Measurements from ENCODE around the gene ICAM1. TPM values are rescaled to one million over a fixed set of nuclear protein-coding genes. Genes with fewer than 3 reads are reported as not detected.
A peak's percentile ranks its signal among the peaks of the same experiment; 100 is the strongest.

Gene ICAM1
- total and polyA plus RNA-seq, 2 of the 13 experiments (the other 11 are each of a cell fraction or from before 2014, with no cell fraction given): 37.9 to 98.4 TPM

DNA sequence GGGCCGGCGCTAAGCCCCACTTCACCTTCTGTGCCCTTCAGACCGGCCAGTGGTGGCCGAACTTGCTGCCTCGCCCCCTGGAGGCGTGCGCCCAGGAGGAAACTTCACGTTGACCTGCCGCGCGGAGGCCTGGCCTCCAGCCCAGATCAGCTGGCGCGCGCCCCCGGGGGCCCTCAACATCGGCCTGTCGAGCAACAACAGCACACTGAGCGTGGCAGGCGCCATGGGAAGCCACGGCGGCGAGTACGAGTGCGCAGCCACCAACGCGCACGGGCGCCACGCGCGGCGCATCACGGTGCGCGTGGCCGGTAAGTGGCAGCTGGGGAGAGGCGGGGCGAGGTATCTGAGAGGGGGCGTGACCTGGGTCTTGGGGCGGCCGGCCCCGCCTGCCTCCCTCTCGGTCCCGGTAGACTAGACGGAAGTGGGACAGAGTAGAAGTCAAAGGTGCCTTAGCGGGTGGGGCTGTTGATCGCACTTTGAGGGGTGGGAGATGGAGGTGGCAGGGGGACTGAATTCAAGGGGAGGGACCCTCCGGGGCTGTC, 24.5 kb downstream of the ICAM1 start (continued):
- no peak for TF ChIP-seq NFIB (CRISPR knock-in tag; IDR thresholded peaks at IDR 0.05; ENCODE audit: borderline replicate concordance)
- peak; percentile 48; the same call in 1 of the 2 replicates for TF ChIP-seq ZFY (CRISPR knock-in tag; IDR thresholded peaks at IDR 0.05)
- no peak for TF ChIP-seq FOXA1 (IDR thresholded peaks at IDR 0.05)
- TF ChIP-seq FOXA1 (CRISPR knock-in tag; IDR thresholded peaks at IDR 0.05): no peak
- no peak for TF ChIP-seq NFE2 (CRISPR knock-in tag; IDR thresholded peaks at IDR 0.05)
- TF ChIP-seq RFX3 (CRISPR knock-in tag; IDR thresholded peaks at IDR 0.05): no peak
- TF ChIP-seq SIN3A (IDR thresholded peaks at IDR 0.05; ENCODE audit: borderline replicate concordance, low read depth, low read length): no peak
- TF ChIP-seq TSC22D2 (CRISPR knock-in tag; IDR thresholded peaks at IDR 0.05; ENCODE audit: borderline replicate concordance): no peak
- TF ChIP-seq, protein P1, sequence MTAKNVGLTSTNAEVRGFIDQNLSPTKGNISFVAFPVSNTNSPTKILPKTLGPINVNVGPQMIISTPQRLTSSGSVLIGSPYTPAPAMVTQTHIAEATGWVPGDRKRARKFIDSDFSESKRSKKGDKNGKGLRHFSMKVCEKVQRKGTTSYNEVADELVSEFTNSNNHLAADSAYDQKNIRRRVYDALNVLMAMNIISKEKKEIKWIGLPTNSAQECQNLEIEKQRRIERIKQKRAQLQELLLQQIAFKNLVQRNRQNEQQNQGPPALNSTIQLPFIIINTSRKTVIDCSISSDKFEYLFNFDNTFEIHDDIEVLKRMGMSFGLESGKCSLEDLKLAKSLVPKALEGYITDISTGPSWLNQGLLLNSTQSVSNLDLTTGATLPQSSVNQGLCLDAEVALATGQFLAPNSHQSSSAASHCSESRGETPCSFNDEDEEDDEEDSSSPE (CRISPR knock-in tag; IDR thresholded peaks at IDR 0.05): no peak
- TF ChIP-seq HOXA5 (CRISPR knock-in tag; IDR thresholded peaks at IDR 0.05): no peak
- no peak for TF ChIP-seq HDAC6 (IDR thresholded peaks at IDR 0.05; ENCODE audit: low read depth, low read length)
- TF ChIP-seq MXD1 (CRISPR knock-in tag; IDR thresholded peaks at IDR 0.05): no peak
- TF ChIP-seq ZMYM3 (CRISPR knock-in tag; IDR thresholded peaks at IDR 0.05): no peak
- TF ChIP-seq NR2F6 (IDR thresholded peaks at IDR 0.05): no peak
- TF ChIP-seq NR2F6 (CRISPR knock-in tag; IDR thresholded peaks at IDR 0.05): peak; percentile 35; the same call in 1 of the 2 replicates
- no peak for TF ChIP-seq GRHL1 (CRISPR knock-in tag; conservative IDR thresholded peaks at IDR 0.05)
- TF ChIP-seq ZNF253 (CRISPR knock-in tag; IDR thresholded peaks at IDR 0.05; ENCODE audit: borderline replicate concordance): no peak
- TF ChIP-seq ZFAT (CRISPR knock-in tag; conservative IDR thresholded peaks at IDR 0.05): no peak
- no peak for TF ChIP-seq ZNF317 (CRISPR knock-in tag; IDR thresholded peaks at IDR 0.05)
- TF ChIP-seq SP2 (CRISPR knock-in tag; IDR thresholded peaks at IDR 0.05): no peak
- no peak for TF ChIP-seq MED13 (CRISPR knock-in tag; IDR thresholded peaks at IDR 0.05)
- no peak for TF ChIP-seq ZKSCAN1 (IDR thresholded peaks at IDR 0.05; ENCODE audit: low read length)
- no peak for TF ChIP-seq USF2 (IDR thresholded peaks at IDR 0.05; ENCODE audit: low read depth, low read length)
- no peak for TF ChIP-seq USF2 (CRISPR knock-in tag; IDR thresholded peaks at IDR 0.05; ENCODE audit: borderline replicate concordance)
- no peak for TF ChIP-seq CHD4 (IDR thresholded peaks at IDR 0.05; ENCODE audit: borderline replicate concordance, low read length)
- peak; percentile 71 for TF ChIP-seq ATF7-NPFF (CRISPR knock-in tag; IDR thresholded peaks at IDR 0.05; ENCODE audit: low read depth)
- TF ChIP-seq POLR2A (IDR thresholded peaks at IDR 0.05; ENCODE audit: insufficient read depth in 1 of 2, low read depth in 2 of 2, low read length in 2 of 2): no peak
- peak; percentile 57 for TF ChIP-seq HOXA3 (CRISPR knock-in tag; IDR thresholded peaks at IDR 0.05)
- TF ChIP-seq, protein P2, sequence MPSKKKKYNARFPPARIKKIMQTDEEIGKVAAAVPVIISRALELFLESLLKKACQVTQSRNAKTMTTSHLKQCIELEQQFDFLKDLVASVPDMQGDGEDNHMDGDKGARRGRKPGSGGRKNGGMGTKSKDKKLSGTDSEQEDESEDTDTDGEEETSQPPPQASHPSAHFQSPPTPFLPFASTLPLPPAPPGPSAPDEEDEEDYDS (CRISPR knock-in tag; IDR thresholded peaks at IDR 0.05): no peak
- TF ChIP-seq ZNF441 (CRISPR knock-in tag; IDR thresholded peaks at IDR 0.05; ENCODE audit: borderline replicate concordance): no peak

Measured in HepG2 (cell line).